HG03095 (cell line): ENCODE results near the gene HINT3.
"Not testable (repeated sequence)": the region's sequence is repeated elsewhere in the genome, so short reads cannot be mapped to it uniquely, and the experiment has no call there.

Experiments used
- ATAC-seq: cut with Tn5 transposase; IDR thresholded peaks from one replicate; pipeline ENCODE4 v1.9.1; 2021; ENCODE audit warnings: moderate library complexity; ENCODE audit not compliant: unreplicated experiment

The HINT3 gene

DNA sequence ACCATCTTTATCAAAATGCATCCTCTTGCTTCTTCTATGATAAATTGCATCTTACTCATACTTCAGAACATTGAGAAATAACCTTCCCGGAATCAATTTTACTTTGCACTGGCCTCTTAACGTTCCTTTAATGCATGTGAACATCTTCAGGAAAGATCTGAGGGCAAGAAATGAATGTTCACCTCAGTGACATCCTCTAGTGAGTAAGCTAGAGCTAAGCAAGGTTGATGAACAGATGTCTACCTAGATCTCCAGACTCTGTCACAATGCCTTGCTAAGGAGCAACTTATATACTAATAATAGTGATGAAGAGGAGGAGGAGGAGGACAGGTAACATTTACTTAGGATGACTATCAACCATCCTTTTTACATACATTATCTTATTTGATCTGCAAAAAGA, 16.8 kb upstream of the HINT3 start:
- no peak for ATAC-seq

- no peak for ATAC-seq
Measured at GRCh38 chr6:125940247-125941041, 16.1 kb upstream of the HINT3 start.

GRCh38 chr6:125942672-125943527, 13.7 kb upstream of the HINT3 start:
- no peak for ATAC-seq

DNA sequence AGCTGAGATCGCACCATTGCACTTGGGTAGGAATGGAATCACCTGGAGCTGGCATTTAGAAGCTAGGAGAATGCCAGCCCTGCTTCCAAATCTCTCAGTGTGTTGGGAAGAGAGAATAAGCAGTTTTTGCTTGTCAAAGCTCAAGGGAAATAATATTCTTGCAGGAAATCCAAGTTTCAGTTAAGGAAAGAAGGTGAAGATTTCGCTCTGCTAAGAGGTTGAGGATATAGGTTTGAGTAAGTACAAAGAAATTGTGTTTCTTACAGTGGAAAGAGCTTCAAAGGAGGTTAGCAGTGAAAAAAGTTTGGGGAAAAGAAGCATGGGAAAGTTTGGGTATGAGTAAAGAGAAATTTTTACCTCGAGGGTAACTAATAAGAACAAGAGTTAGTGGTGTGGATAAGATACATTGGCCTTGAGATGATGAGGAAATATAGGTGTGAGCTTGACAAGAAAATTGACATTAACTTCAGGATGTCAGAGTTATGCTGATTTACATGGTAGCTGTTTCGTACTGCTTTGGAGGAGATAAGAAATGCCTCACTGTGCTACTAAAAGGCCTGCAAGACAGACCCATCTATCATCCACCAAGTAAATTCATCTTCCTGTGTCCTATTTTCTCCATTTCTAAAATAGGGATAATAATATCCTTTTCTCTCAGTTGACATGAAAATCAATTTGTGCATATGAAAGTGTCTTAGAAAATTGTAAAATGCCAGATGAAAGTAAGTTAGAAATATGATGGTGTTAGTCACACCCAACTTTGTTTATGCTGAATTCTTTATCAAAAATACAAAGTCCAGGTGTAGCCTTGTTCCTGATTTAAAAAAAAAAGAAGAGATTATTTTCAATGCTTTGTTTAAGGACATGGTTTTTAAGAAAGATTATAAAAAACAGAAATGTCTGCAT, 12.8 kb upstream of the HINT3 start:
- ATAC-seq, result no peak

GRCh38 chr6:125944434-125944816, 12.1 kb upstream of the HINT3 start:
- ATAC-seq, result no peak

DNA sequence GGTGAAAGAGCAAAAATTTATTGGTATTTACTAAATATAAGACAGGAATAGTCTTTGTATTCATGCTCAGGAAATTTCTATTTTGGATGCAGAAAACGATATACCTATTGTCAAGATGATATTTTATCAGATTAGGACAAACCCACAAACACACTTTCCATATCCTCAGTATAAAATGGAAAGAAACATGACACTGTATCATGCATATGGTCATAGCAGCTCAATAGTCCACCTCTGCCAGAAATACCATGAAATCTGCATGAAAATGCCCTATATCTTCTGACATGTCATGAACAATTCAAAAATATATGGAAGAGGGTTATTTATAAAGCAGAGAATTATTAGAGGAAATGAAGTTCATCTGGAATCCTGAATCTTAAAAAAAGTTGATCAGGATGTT, 11.7 kb upstream of the HINT3 start:
- no peak for ATAC-seq

DNA sequence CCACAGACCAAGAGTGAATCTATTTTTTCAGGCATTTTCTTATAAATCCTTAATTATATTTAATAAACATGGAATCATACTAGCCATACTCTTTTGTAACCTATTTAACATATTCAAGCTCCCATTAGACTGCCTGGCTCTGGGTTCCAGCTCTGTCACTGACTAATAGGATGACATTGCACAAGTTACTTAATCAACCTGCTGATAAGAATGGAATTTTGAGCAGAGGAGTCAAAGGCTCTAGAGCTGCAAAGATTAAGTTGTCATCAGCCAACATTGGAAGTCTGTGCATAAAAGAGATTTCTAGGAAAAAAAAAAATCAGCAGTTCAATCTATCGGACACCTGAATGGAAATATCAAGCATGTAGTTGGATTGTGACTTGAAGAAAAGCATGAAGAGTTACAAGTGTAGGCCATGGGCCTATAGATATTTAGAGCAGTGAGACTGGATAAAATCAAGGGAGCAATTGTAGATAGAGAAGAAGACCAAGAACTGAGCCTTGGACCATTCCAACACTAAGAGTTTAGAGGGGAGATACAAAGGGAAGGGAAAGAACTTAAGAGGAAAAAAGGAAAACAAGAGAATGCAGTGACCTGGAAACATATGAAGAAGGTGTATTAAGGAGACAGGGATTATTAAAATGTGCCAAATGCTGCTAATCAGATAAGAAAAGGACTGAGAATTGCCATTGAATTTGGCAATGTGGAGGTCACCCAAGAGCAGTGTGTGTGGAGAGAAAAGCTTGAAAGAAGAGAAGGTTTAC, 11.0 kb upstream of the HINT3 start:
- ATAC-seq, result no peak

- no peak for ATAC-seq
Measured at GRCh38 chr6:125947615-125948014, 9.0 kb upstream of the HINT3 start.

DNA sequence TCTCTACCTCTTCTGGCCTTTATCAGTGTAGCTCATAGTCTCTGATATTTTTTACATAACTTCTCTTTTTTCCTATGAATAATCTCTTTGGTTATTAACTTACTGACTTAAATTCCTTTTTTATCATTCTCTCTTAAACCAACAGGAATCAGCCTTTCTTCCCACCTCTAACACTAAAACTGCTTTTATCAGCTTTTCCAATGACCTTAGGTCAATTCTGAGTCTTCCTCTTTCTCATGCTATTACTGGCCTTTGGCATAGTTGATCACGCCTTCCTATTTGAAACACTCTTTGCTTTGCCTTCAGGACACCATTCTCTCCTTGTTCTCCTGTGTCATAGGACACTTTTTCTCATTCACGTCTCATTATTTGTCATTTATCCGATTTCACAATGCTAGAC, 8.1 kb upstream of the HINT3 start:
- no peak for ATAC-seq

DNA sequence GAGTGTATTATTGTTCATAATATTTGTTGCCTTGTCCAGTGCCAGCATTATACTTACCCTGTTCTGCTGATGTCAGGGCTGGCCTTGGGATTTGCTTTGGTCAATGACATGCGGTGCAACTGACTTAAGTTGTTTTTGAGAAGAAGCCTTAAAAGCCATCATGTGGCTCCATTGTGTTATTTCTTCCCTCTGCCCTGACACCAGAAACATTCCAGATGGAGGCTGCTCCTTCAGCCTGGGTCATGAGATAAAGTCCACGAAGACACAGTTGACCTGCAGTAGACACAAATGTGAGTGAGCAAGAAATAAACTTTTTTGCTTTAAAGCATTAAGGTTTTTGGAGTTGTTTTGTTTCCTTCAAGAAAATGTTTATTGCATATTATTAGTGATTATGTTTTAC, 7.5 kb upstream of the HINT3 start:
- no peak for ATAC-seq

- ATAC-seq, result no peak
Measured at GRCh38 chr6:125950293-125950692, 6.3 kb upstream of the HINT3 start.

DNA sequence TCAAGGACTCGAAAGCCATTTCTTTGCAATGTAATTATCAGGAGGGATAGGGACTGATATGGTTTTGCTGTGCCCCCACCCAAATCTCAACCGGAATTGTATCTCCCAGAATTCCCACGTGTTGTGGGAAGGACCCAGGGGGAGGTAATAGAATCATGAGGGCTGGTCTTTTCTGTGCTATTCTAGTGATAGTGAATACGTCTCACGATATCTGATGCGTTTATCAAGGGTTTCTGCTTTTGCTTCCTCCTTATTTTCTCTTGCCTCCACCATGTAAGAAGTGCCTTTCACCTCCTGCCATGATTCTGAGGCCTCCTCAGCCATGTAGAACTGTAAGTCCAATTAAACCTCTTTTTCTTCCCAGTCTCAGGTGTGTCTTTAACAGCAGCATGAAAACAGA, 5.9 kb upstream of the HINT3 start:
- not testable (repeated sequence) for ATAC-seq

GRCh38 chr6:125951323-125951722, 5.2 kb upstream of the HINT3 start:
- ATAC-seq, result no peak

- ATAC-seq, result no peak
Measured at GRCh38 chr6:125952764-125953501, 3.6 kb upstream of the HINT3 start.

- no peak for ATAC-seq
Measured at GRCh38 chr6:125953502-125953875, 3.1 kb upstream of the HINT3 start.

DNA sequence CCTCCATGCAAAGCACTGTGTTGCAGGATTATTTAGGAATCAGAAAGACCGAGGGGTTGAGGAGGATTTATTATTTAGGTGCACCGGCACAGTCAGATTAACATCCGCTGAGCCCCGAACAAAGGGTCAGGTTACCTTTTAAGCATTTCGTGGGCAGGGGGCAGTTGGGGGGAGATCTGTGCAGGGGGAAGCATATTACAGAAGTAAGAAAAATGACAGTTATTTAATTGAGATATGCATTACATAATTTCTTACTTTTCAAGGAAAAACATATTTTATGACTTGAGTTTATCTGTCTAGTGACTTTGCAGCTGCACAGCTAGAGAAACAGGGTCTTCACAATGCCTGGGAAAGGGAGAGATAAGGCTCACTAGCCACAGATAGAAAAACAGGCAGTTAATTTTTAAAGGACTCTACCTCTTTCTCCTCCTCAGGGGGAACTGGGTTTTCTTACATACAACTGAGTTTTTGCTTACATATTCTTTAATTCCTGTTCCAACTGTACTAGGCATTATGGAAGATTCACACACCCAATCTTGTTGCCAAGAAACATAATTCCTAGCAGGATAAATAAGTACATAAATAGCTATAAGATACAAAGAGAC, 1.7 kb upstream of the HINT3 start:
- no peak for ATAC-seq

- ATAC-seq, result no peak
Measured at GRCh38 chr6:125955973-125956372, 597 bp upstream of the HINT3 start.

DNA sequence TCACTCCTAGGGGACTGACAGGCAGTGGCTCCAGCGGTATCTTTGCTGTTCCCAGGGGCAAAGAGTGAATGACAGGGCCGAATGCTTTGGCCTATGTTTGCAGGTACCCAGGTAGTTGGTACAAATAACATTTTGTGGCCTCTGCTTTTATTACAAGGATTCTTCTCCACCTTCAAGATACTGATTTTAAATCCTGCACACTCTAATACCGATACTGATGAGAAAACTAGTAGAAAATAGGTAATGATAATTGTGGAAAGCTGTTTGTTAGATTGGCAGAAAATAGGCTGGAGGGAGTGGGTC, 772 bp downstream of the HINT3 start:
- ATAC-seq, result no peak

GRCh38 chr6:125957845-125958244, 1.3 kb downstream of the HINT3 start:
- ATAC-seq, result no peak

- ATAC-seq, result no peak
Measured at GRCh38 chr6:125959041-125959440, 2.5 kb downstream of the HINT3 start.
